ENCODE results near the gene UGT1A4. TPM values are rescaled to one million over a fixed set of nuclear protein-coding genes. Genes with fewer than 3 reads are reported as not detected.

The UGT1A4 gene
- not detected for total RNA-seq

GRCh38 chr2:233718552-233718951, at the start of gene UGT1A4:
Gene UGT1A4, plus strand, starts transcription at chr2:233718736. Its CDS starts 85 bp downstream, at chr2:233718821.
- intact Hi-C loops (cut with micrococcal nuclease) = loop anchor here (10.0 kb wide), 1 partner anchor 314 kb away; no protein-coding TSS in a partner anchor
- ChIA-PET POLR2A (no interaction called here), CTCF (interaction anchor here (1.1 kb wide), 1 partner anchor 727 kb away, joined by 3 read pairs; no protein-coding TSS in a partner anchor)
- H3K9me3 Mint-ChIP-seq = no peaks in the 10 kb centered on the region
- H3K4me3 Mint-ChIP-seq = no peak within 1 kb of the TSS
- H3K36me3 Mint-ChIP-seq = no peaks in the 10 kb centered on the region
- H3K27ac Mint-ChIP-seq = no peak within 1 kb of the TSS
- H3K27me3 Mint-ChIP-seq = peaks cover 30% of the 10 kb centered on the region
- DNase-seq = no peak
- no peaks in the 10 kb centered on the region for H3K4me1 Mint-ChIP-seq (ENCODE audit: low read depth)

- no peak for DNase-seq
- Mint-ChIP-seq H3K4me3 (no peak within 1 kb of the TSS), H3K27me3 (peaks cover 28% of the 10 kb centered on the region), H3K27ac (no peak within 1 kb of the TSS), H3K9me3 (no peaks in the 10 kb centered on the region), H3K36me3 (no peaks in the 10 kb centered on the region), H3K4me1 (ENCODE audit: low read depth) (no peaks in the 10 kb centered on the region)
- intact Hi-C loops (cut with micrococcal nuclease) = no loop called here
- ChIA-PET POLR2A (no interaction called here), CTCF (interaction anchor here (1.3 kb wide), 1 partner anchor 10 kb away, joined by 3 read pairs; no protein-coding TSS in a partner anchor)
Measured at GRCh38 chr2:233671290-233672161, 47.0 kb upstream of the UGT1A4 start, which contains the start of gene UGT1A9. Gene UGT1A9, plus strand, starts transcription at chr2:233671898. Its CDS starts 37 bp downstream, at chr2:233671935.

GRCh38 chr2:233672886-233673285, 45.6 kb upstream of the UGT1A4 start:
- intact Hi-C loops (cut with micrococcal nuclease) = no loop called here
- Mint-ChIP-seq H3K4me3 (no peak overlapping the region), H3K27ac (no peak overlapping the region), H3K36me3 (no peaks in the 10 kb centered on the region), H3K9me3 (no peaks in the 10 kb centered on the region), H3K4me1 (ENCODE audit: low read depth) (no peaks in the 10 kb centered on the region), H3K27me3 (peaks cover 29% of the 10 kb centered on the region)
- no peak for DNase-seq
- POLR2A ChIA-PET = no interaction called here
- CTCF ChIA-PET = no interaction called here

GRCh38 chr2:233673896-233674295, 44.6 kb upstream of the UGT1A4 start:
- Mint-ChIP-seq H3K27ac (no peak overlapping the region), H3K4me3 (no peak overlapping the region), H3K27me3 (peaks cover 25% of the 10 kb centered on the region), H3K36me3 (no peaks in the 10 kb centered on the region), H3K4me1 (ENCODE audit: low read depth) (no peaks in the 10 kb centered on the region), H3K9me3 (no peaks in the 10 kb centered on the region)
- ChIA-PET CTCF (no interaction called here), POLR2A (no interaction called here)
- intact Hi-C loops (cut with micrococcal nuclease) = no loop called here
- no peak for DNase-seq

GRCh38 chr2:233674314-233674713, 44.2 kb upstream of the UGT1A4 start:
- no peak overlapping the region for H3K4me3 Mint-ChIP-seq
- H3K4me1 Mint-ChIP-seq (ENCODE audit: low read depth) = no peaks in the 10 kb centered on the region
- H3K27me3 Mint-ChIP-seq = peaks cover 25% of the 10 kb centered on the region
- intact Hi-C loops (cut with micrococcal nuclease) = no loop called here
- DNase-seq = no peak
- H3K27ac Mint-ChIP-seq = no peak overlapping the region
- POLR2A ChIA-PET = no interaction called here
- no peaks in the 10 kb centered on the region for H3K9me3 Mint-ChIP-seq
- no peaks in the 10 kb centered on the region for H3K36me3 Mint-ChIP-seq
- CTCF ChIA-PET = no interaction called here

- CTCF ChIA-PET = no interaction called here
- H3K4me1 Mint-ChIP-seq (ENCODE audit: low read depth) = no peaks in the 10 kb centered on the region
- DNase-seq = no peak
- intact Hi-C loops (cut with micrococcal nuclease) = no loop called here
- no peak overlapping the region for H3K27ac Mint-ChIP-seq
- no peaks in the 10 kb centered on the region for H3K36me3 Mint-ChIP-seq
- H3K9me3 Mint-ChIP-seq = no peaks in the 10 kb centered on the region
- POLR2A ChIA-PET = no interaction called here
- H3K27me3 Mint-ChIP-seq = peaks cover 23% of the 10 kb centered on the region
- no peak overlapping the region for H3K4me3 Mint-ChIP-seq
Measured at GRCh38 chr2:233674995-233675394, 43.5 kb upstream of the UGT1A4 start.

GRCh38 chr2:233676046-233676445, 42.5 kb upstream of the UGT1A4 start:
- H3K27me3 Mint-ChIP-seq = peaks cover 14% of the 10 kb centered on the region
- ChIA-PET CTCF (no interaction called here), POLR2A (no interaction called here)
- no peak overlapping the region for H3K4me3 Mint-ChIP-seq
- intact Hi-C loops (cut with micrococcal nuclease) = no loop called here
- no peak overlapping the region for H3K27ac Mint-ChIP-seq
- H3K9me3 Mint-ChIP-seq = no peaks in the 10 kb centered on the region
- no peak for DNase-seq
- H3K36me3 Mint-ChIP-seq = no peaks in the 10 kb centered on the region
- no peaks in the 10 kb centered on the region for H3K4me1 Mint-ChIP-seq (ENCODE audit: low read depth)

GRCh38 chr2:233679196-233679595, 39.3 kb upstream of the UGT1A4 start:
- intact Hi-C loops (cut with micrococcal nuclease) = no loop called here
- ChIA-PET POLR2A (no interaction called here), CTCF (no interaction called here)
- Mint-ChIP-seq H3K36me3 (no peaks in the 10 kb centered on the region), H3K4me3 (no peak overlapping the region), H3K27ac (no peak overlapping the region), H3K9me3 (no peaks in the 10 kb centered on the region), H3K27me3 (peaks cover 5% of the 10 kb centered on the region), H3K4me1 (ENCODE audit: low read depth) (no peaks in the 10 kb centered on the region)
- no peak for DNase-seq

- ChIA-PET CTCF (interaction anchor here (0.8 kb wide), 1 partner anchor 9 kb away, joined by 3 read pairs; the partner anchor contains the start of gene UGT1A9), POLR2A (no interaction called here)
- H3K36me3 Mint-ChIP-seq = no peaks in the 10 kb centered on the region
- no peak for DNase-seq
- H3K27me3 Mint-ChIP-seq = peaks cover 5% of the 10 kb centered on the region
- H3K4me3 Mint-ChIP-seq = no peak overlapping the region
- H3K4me1 Mint-ChIP-seq (ENCODE audit: low read depth) = no peaks in the 10 kb centered on the region
- no peak overlapping the region for H3K27ac Mint-ChIP-seq
- H3K9me3 Mint-ChIP-seq = no peaks in the 10 kb centered on the region
- intact Hi-C loops (cut with micrococcal nuclease) = no loop called here
Measured at GRCh38 chr2:233680361-233681045, 38.0 kb upstream of the UGT1A4 start.

- no peaks in the 10 kb centered on the region for H3K36me3 Mint-ChIP-seq
- H3K4me1 Mint-ChIP-seq (ENCODE audit: low read depth) = no peaks in the 10 kb centered on the region
- intact Hi-C loops (cut with micrococcal nuclease) = no loop called here
- peaks cover 5% of the 10 kb centered on the region for H3K27me3 Mint-ChIP-seq
- CTCF ChIA-PET = interaction anchor here (0.8 kb wide), 1 partner anchor 10 kb away, joined by 3 read pairs; the partner anchor contains the start of gene UGT1A9
- no peaks in the 10 kb centered on the region for H3K9me3 Mint-ChIP-seq
- no peak within 1 kb of the TSS for H3K4me3 Mint-ChIP-seq
- POLR2A ChIA-PET = no interaction called here
- no peak for DNase-seq
- H3K27ac Mint-ChIP-seq = no peak within 1 kb of the TSS
Measured at GRCh38 chr2:233681521-233682099, 36.9 kb upstream of the UGT1A4 start, which contains the start of gene UGT1A7. Gene UGT1A7, plus strand, starts transcription at chr2:233681901. Its CDS starts 37 bp downstream, at chr2:233681938.

- Mint-ChIP-seq H3K27me3 (peaks cover 2% of the 10 kb centered on the region), H3K4me3 (no peak overlapping the region), H3K4me1 (ENCODE audit: low read depth) (no peaks in the 10 kb centered on the region), H3K9me3 (no peaks in the 10 kb centered on the region), H3K27ac (no peak overlapping the region), H3K36me3 (no peaks in the 10 kb centered on the region)
- ChIA-PET CTCF (no interaction called here), POLR2A (no interaction called here)
- no peak for DNase-seq
- intact Hi-C loops (cut with micrococcal nuclease) = no loop called here
Measured at GRCh38 chr2:233684640-233685039, 33.9 kb upstream of the UGT1A4 start.

GRCh38 chr2:233686928-233687327, 31.6 kb upstream of the UGT1A4 start:
- POLR2A ChIA-PET = no interaction called here

More at GRCh38 chr2:233686928-233687327, 31.6 kb upstream of the UGT1A4 start:
- H3K4me3 Mint-ChIP-seq = no peak overlapping the region
- DNase-seq = no peak
- H3K27me3 Mint-ChIP-seq = peaks cover 2% of the 10 kb centered on the region
- CTCF ChIA-PET = no interaction called here
- no peaks in the 10 kb centered on the region for H3K9me3 Mint-ChIP-seq
- no peak overlapping the region for H3K27ac Mint-ChIP-seq
- intact Hi-C loops (cut with micrococcal nuclease) = no loop called here
- no peaks in the 10 kb centered on the region for H3K4me1 Mint-ChIP-seq (ENCODE audit: low read depth)
- no peaks in the 10 kb centered on the region for H3K36me3 Mint-ChIP-seq

Data from activated CD4-positive, alpha-beta memory T cell treated with anti-CD3 and anti-CD28 coated beads for 36 hours (primary cell).